SK-N-SH treated with all-trans-retinoic acid at 6 μM for 48 hours (cell line): Measurements from ENCODE around the gene DOCK4.

Experiments
- ATAC-seq: fragments of 200-7000 bp; cut with Tn5 transposase; 3 replicates; pipeline ENCODE4 v1.9.1; 2020; ENCODE audit warnings: mild to moderate bottlenecking, moderate library complexity
- ARNTL ChIP-seq: fragments of 450-650 bp; formaldehyde crosslinking; IDR thresholded peaks from 2 replicates; pipeline ENCODE4 v1.5.0; 2020; ENCODE audit warnings: low read depth, mild to moderate bottlenecking, moderate library complexity, borderline replicate concordance
- BACH2 ChIP-seq: fragments of 250-450 bp; sonication (Bioruptor Pico); IDR thresholded peaks from 2 replicates; pipeline ENCODE4 v1.9.0; 2021; ENCODE audit warnings: mild to moderate bottlenecking, borderline replicate concordance
- CREB5 ChIP-seq: fragments of 250-450 bp; sonication (Bioruptor Pico); IDR thresholded peaks from 2 replicates; pipeline ENCODE4 v1.5.1; 2020; ENCODE audit warnings: low read depth, mild to moderate bottlenecking, moderate library complexity
- CSDC2 ChIP-seq: fragments of 250-450 bp; sonication (Bioruptor Pico); IDR thresholded peaks from 2 replicates; pipeline ENCODE4 v1.5.0; 2020; ENCODE audit warnings: mild to moderate bottlenecking, moderate library complexity
- CSRNP3 ChIP-seq: fragments of 250-450 bp; sonication (Bioruptor Pico); IDR thresholded peaks from 2 replicates; pipeline ENCODE4 v1.5.1; 2021; ENCODE audit warnings: mild to moderate bottlenecking, moderate library complexity
- GLIS3 ChIP-seq: fragments of 250-450 bp; sonication (Bioruptor Pico); IDR thresholded peaks from 2 replicates; pipeline ENCODE4 v1.5.0; 2020; ENCODE audit warnings: mild to moderate bottlenecking, moderate library complexity
- ISL1 ChIP-seq: fragments of 250-450 bp; sonication (Bioruptor Pico); IDR thresholded peaks from 2 replicates; pipeline ENCODE4 v2.1.2; 2022; ENCODE audit warnings: mild to moderate bottlenecking, moderate library complexity
- PATZ1 ChIP-seq: fragments of 250-450 bp; sonication (Bioruptor Pico); IDR thresholded peaks from 2 replicates; pipeline ENCODE4 v1.8.0; 2020; ENCODE audit warnings: mild to moderate bottlenecking, moderate library complexity, borderline replicate concordance
- POU6F1 ChIP-seq: fragments of 250-450 bp; sonication (Bioruptor Pico); IDR thresholded peaks from 2 replicates; pipeline ENCODE4 v1.8.0; 2021; ENCODE audit warnings: low read depth, mild to moderate bottlenecking, moderate library complexity, borderline replicate concordance
- PPARA ChIP-seq: fragments of 250-450 bp; sonication (Bioruptor Pico); IDR thresholded peaks from 2 replicates; pipeline ENCODE4 v1.5.0; 2020; ENCODE audit warnings: mild to moderate bottlenecking, borderline replicate concordance
- RARB ChIP-seq: fragments of 250-450 bp; sonication (Bioruptor Pico); IDR thresholded peaks from 2 replicates; pipeline ENCODE4 v1.8.0; 2021; ENCODE audit warnings: mild to moderate bottlenecking, moderate library complexity
- SNAI2 ChIP-seq: fragments of 250-450 bp; sonication (Bioruptor Pico); IDR thresholded peaks from 2 replicates; pipeline ENCODE4 v1.5.0; 2020; ENCODE audit warnings: mild to moderate bottlenecking, moderate library complexity
- TOX ChIP-seq: fragments of 250-450 bp; sonication (Bioruptor Pico); IDR thresholded peaks from 2 replicates; pipeline ENCODE4 v1.8.0; 2021; ENCODE audit warnings: mild to moderate bottlenecking, moderate library complexity, borderline replicate concordance
- TSHZ2 ChIP-seq: fragments of 250-450 bp; sonication (Bioruptor Pico); IDR thresholded peaks from 2 replicates; pipeline ENCODE4 v1.5.0; 2020; ENCODE audit warnings: mild to moderate bottlenecking, moderate library complexity
- ZC3H10 ChIP-seq: fragments of 250-450 bp; sonication (Bioruptor Pico); IDR thresholded peaks from 2 replicates; pipeline ENCODE4 v1.5.1; 2021; ENCODE audit warnings: mild to moderate bottlenecking, moderate library complexity
- ZFP30 ChIP-seq: fragments of 450-650 bp; formaldehyde crosslinking; IDR thresholded peaks from 2 replicates; pipeline ENCODE4 v1.5.0; 2022; ENCODE audit warnings: mild to moderate bottlenecking, moderate library complexity
- ZNF565 ChIP-seq: fragments of 450-650 bp; formaldehyde crosslinking; conservative IDR thresholded peaks from 2 replicates; pipeline ENCODE4 v1.5.0; 2020; ENCODE audit warnings: low read depth, mild to moderate bottlenecking, moderate library complexity

The DOCK4 gene

GRCh38 chr7:112201411-112201810, 4.8 kb downstream of the DOCK4 start:
- no peak for TF ChIP-seq RARB
- no peak for ATAC-seq

GRCh38 chr7:112199672-112200071, 6.5 kb downstream of the DOCK4 start:
- TF ChIP-seq CREB5 (CRISPR knock-in tag) (no peak), ZNF565 (CRISPR knock-in tag) (no peak)
- ATAC-seq: no peak

GRCh38 chr7:112199035-112199655, 7.1 kb downstream of the DOCK4 start:
- TF ChIP-seq BACH2 (CRISPR knock-in tag): no peak
- no peak for ATAC-seq

GRCh38 chr7:112197322-112197721, 8.9 kb downstream of the DOCK4 start:
- TF ChIP-seq ZC3H10: no peak
- no peak for ATAC-seq

GRCh38 chr7:112195717-112196116, 10.5 kb downstream of the DOCK4 start:
- TF ChIP-seq SNAI2: no peak
- TF ChIP-seq ZFP30 (CRISPR knock-in tag): no peak
- TF ChIP-seq TOX: no peak
- ATAC-seq: no peak

GRCh38 chr7:112193915-112194502, 12.2 kb downstream of the DOCK4 start:
- TF ChIP-seq CSRNP3 (CRISPR knock-in tag) (no peak), GLIS3 (CRISPR knock-in tag) (no peak), CSDC2 (CRISPR knock-in tag) (no peak), POU6F1 (CRISPR knock-in tag) (no peak), TOX (no peak), ZNF565 (CRISPR knock-in tag) (no peak), TSHZ2 (CRISPR knock-in tag) (no peak), PATZ1 (no peak), ISL1 (CRISPR knock-in tag) (no peak), PPARA (CRISPR knock-in tag) (no peak), ARNTL (no peak), ZC3H10 (no peak), SNAI2 (no peak)
- no peak for ATAC-seq
